GM12874 (cell line): ENCODE data around the gene RCAN2.

Source experiments
- TF ChIP-seq, protein P1 (sequence below): IDR thresholded peaks from 2 replicates; pipeline ENCODE4 v1.5.1; 2011; ENCODE audit warnings: low read depth, mild to moderate bottlenecking, control low read depth, low read length, moderate library complexity; ENCODE audit not compliant: insufficient read depth

RCAN2 gene

DNA sequence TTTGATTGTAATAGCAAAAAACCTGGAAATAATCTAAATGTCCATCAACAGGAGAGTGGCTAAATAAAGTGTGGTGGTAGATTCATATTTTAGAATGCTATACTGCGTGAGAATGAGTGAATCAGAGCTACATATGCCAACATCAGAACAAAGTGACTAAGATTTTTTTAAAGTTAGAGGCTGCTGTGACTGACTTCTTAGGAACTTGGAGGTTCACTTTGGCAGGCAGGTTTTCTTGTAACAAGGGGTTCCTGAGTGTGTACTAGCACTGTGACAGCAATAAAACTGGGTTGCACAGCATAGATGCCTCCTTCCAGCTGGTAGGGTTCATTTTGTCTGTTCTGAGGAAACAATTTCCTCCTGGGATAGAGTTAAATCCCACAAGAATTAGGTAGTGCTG is 245.2 kb downstream of the RCAN2 start:
- TF ChIP-seq, protein P1, sequence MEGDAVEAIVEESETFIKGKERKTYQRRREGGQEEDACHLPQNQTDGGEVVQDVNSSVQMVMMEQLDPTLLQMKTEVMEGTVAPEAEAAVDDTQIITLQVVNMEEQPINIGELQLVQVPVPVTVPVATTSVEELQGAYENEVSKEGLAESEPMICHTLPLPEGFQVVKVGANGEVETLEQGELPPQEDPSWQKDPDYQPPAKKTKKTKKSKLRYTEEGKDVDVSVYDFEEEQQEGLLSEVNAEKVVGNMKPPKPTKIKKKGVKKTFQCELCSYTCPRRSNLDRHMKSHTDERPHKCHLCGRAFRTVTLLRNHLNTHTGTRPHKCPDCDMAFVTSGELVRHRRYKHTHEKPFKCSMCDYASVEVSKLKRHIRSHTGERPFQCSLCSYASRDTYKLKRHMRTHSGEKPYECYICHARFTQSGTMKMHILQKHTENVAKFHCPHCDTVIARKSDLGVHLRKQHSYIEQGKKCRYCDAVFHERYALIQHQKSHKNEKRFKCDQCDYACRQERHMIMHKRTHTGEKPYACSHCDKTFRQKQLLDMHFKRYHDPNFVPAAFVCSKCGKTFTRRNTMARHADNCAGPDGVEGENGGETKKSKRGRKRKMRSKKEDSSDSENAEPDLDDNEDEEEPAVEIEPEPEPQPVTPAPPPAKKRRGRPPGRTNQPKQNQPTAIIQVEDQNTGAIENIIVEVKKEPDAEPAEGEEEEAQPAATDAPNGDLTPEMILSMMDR, result no peak

DNA sequence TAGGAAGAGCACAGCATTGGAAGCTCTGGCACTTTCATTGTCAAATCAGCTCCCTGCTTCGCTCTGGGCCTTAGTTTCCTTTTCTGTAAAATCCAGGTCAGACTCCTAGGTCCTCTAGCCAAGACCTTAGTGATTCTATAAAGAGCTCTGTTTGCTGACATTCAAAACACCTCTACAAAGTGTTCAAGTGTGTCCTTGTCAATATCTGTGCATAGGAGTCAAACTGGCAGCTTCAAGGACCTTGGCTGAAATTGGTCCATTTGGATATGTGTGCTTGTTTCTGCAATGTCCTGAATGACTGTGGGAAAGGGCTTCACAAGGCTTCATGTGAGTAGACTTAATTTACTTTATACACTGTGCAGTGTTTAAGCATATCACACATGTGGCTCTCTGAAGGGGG is 246.6 kb downstream of the RCAN2 start:
- TF ChIP-seq, protein P1, result no peak

DNA sequence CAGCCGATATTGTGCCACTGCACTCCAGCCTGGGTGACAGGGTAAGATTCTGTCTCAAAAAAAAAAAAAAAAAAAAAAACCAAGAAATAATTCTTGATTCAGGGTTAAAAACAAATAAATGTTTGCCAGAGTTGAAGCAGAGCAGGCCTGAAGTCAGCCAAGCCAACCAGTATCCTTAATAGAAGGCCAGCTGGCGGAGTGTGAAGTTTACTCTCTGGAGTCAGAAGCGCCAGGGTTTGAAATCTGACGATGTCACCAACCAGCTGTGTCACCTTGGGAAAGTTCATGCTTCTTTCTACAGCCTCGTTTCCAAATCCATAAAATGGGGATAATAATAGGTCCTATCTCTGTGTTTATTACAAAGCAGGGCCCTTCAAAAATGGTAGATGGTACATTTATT is 247.5 kb downstream of the RCAN2 start:
- TF ChIP-seq, protein P1, result no peak

DNA sequence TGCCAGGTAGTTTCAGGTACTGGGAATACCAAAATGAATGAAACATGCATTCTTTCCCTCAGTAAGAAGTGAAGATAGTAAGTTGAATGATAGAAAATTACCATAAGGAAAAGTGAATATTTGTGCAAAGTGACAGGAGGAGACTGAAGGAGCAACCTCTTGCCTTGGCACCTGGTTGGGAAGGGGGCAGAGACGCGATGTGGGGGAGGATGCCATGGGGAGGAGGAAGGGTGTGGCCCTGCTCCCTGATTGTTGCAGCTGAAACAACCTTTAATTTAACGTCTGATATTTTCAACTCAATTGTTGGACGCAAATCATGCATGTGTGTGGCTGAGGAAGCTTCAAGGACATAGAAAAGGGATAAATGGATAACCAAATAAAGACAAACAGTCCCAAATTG is 248.3 kb downstream of the RCAN2 start:
- TF ChIP-seq, protein P1, result no peak

DNA sequence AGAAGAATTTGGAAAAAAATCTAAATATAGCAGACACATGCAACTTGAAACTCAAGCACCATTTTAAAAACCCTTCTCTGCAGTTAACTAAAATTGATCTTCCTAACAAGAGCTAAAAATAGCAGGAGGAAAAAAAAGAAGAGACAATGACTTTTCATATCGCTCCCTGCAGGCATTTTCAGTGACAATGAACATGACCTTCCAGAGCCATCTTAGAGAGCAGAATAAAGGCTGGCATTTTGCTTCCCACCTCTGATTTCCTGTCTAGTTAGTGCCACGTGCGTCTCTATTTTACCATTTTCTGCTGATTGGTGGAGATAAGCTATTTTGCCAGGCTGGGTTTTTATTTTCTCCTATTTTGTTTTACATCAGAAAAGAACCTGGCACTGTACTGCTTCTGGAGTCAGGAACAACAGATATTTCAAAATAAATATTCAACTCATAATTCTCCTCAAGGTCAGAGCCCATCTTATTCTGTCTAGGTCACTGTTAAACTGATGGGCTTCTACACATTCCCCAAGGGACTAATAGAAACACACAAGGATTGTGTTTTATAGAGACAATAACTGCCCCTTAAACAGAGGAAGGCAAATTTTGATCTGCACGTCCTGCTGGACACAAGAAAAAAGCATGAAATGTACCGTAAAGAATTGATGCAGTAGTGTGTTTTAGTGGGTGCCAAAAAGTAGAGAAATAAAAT is 250.2 kb downstream of the RCAN2 start:
- TF ChIP-seq, protein P1, result no peak

- TF ChIP-seq, protein P1, result no peak
Observed at GRCh38 chr6:46236752-46237151, 254.5 kb downstream of the RCAN2 start.

DNA sequence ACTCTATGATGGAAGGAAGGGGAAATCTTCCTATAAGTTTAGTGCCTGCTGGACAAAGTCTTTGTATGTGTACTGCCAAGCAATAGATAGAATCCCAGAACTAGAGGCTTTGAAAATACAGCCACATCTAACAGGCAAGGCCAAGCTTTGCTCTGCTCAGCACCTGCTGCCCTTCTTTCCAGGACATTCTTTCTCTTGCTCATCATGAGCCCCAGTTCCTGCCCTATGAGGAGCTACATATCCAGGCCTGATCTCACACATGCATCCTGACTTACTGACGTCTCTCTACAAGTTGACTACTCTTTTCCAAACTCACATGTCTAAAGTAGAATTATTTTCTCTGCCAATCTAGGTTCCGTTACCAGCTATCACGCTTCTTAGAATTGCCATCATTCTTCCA is 256.0 kb downstream of the RCAN2 start:
- TF ChIP-seq, protein P1, result no peak

DNA sequence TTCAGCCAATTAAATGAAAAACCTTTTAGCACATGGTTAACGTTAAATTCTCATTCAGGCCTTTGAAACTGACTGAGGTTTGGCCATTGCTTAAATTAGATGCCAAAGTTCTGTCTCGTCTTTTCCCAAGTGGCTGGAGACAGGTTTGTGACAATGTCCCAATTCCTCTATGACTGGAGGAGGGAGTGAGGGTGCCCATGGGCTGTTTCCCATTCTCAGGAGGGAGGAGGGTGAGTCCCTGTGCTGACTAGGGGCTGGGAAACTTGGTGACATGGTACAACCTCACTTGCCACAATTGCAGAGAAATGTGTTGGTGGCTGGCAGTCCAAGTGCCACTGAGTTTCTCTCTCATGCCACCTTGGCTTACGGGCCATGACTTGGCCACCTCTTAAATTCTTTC is 256.5 kb downstream of the RCAN2 start:
- TF ChIP-seq, protein P1, result no peak
